GM19467 (cell line): ENCODE data around the gene NFATC2.

Experiments
- ATAC-seq: cut with Tn5 transposase; IDR thresholded peaks from one replicate; pipeline ENCODE4 v1.9.1; 2021; ENCODE audit warnings: mild to moderate bottlenecking, moderate library complexity; ENCODE audit not compliant: unreplicated experiment

Gene NFATC2

DNA sequence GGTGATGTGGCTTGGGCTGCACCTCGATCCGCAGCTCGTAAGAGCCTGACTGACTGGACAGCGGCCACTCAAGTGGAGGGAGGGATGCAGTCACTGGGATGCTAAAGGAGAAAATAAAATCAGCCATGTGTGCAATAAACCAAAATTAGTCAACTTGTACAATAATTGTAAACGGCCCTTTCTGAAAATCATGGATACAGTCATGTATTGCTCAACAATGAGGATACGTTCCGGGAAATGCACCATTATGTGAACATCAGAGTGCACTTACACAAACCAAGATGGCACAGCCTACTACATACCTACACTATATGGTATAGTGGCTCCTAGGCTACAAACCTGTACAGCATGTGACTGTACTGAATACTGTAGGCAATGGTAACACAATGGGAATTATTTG is 25.7 kb downstream of the NFATC2 start:
- ATAC-seq: no peak

DNA sequence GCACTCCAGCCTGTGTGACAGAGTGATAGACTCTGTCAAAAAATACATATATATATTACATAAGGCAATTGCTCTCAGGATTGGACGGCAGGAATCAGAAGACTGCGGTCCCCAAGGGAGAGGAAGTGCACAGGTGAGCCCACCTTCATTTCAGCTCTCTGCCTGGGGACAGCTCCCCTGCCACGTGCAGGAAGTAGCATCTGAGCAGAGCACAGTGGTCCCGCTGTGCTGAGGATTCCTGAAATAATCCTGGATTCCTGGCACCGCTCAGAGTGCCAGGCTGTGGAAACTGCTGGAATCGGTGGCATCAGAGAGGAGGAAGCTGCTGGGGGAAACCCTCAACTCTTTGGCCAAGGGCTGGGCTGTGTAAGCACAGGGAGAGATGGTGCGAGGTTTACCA is 27.7 kb downstream of the NFATC2 start:
- no peak for ATAC-seq

DNA sequence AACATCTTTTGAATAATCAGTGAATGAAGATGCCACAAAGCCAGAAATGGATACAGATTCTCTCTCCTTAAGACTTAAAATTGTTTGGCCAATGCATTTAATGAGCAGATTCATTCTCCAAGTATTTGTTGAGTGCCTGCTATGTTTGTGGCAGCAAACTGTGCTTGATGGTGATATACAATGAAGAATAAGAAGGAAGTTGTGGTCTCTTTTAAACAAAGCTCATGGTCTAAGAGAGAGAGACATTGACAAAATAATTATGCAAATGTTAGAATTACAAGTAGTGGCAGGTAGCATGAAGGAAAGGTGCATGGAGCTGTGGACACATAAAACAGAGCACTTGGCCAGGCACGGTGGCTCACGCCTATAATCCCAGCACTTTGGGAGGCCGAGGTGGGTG is 28.3 kb downstream of the NFATC2 start:
- no peak for ATAC-seq

DNA sequence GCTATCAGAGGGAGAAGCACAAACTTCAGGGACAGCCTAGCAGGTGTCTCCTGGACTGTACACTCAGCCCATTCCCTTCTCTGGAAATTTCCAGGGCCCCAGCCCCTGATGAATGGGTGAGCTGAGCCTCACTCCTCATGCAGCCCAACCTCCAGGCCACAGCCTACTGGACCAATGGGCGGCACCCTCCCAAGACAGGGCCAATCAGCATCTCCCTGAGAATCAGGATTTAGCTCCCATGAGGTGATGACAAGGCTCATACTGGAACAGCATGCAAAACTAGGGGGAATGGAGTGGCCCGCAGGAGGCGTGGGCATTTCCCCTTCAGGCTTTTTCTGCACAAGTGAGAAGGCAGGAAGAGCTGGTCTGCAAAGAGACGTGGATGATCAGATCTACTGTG is 29.0 kb downstream of the NFATC2 start:
- no peak for ATAC-seq

DNA sequence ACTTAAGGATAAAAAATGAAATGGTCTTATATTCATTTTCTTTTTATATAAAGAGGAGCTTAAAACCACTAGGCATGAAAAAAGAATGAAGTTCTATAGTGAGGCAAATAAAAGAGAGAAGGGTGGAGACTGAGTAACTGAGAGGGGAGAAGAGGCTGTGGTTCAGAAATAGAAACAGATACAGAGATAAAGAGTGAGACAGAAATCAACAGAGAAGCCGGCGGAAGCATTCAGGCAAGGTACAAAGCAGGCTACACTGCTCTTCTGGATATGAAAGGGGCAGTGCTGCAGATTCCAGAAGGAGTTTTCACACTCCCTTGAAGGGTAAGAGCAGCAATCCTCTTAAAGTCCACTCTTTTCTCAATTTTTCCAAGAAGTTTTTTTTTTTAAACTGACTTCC is 29.9 kb downstream of the NFATC2 start:
- no peak for ATAC-seq

- no peak for ATAC-seq
These were observed 30.5 kb downstream of the NFATC2 start for GRCh38 chr20:51511861-51512619.

- ATAC-seq: no peak
These were observed 31.4 kb downstream of the NFATC2 start for GRCh38 chr20:51510936-51511605.

DNA sequence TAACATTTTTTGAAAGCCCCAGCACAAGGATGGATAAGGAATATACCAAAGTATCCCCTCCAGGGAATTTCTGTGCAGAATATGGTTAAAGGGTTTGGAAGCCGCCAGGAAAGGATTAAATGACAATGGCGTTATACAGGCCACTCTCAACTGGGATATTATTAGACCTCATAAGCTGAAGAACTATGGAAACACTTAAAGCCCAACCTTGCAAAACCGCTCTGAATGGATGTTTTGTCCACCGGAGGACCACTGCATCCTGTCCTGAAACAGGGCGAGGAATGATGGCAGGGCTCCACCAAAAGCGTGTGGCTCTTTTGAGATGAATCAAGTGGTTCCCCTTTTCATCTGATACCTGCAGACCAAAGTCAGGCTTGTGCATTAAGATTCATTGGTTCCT is 32.4 kb downstream of the NFATC2 start:
- ATAC-seq: no peak

- no peak for ATAC-seq
These were observed 33.3 kb downstream of the NFATC2 start for GRCh38 chr20:51509208-51509607.

DNA sequence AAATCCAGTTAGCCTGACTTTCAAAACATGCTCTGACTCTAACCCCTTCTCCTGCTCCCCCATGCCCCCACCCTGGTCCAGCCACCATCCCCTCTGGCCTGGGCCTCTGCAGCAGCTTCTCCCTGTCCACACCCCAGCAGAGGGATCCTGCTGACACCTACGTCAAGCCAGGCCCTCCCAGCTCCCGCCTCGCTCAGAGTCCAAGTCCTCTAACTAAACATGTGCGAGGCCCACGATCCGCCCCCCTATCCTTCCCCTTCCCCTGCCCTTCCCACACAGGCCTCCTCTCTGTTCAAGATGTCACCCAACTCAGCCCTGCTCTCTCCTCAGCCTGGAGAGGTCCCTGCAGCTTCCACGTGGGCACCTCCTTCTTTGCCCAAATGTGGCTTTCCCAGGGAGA is 33.7 kb downstream of the NFATC2 start:
- no peak for ATAC-seq

DNA sequence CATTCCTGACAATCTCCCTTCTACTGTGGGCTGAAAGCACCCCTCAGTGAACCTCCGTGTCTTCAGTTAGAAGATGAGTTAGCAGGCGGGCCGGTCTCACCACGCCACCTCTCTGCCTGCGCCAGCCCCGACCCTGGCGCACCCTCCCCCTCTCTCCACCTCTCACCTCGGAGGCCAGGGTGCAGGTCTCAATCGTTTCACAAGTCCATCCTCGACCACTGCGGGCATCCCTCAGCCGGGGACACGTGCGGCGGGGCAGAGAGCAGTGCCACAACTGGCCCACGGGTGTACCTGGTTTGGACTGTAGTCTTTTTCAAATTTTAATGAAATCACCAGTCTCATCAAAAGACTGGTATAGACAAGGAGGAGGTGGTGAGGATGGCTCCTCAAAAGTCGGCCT is 34.4 kb downstream of the NFATC2 start:
- ATAC-seq: no peak

DNA sequence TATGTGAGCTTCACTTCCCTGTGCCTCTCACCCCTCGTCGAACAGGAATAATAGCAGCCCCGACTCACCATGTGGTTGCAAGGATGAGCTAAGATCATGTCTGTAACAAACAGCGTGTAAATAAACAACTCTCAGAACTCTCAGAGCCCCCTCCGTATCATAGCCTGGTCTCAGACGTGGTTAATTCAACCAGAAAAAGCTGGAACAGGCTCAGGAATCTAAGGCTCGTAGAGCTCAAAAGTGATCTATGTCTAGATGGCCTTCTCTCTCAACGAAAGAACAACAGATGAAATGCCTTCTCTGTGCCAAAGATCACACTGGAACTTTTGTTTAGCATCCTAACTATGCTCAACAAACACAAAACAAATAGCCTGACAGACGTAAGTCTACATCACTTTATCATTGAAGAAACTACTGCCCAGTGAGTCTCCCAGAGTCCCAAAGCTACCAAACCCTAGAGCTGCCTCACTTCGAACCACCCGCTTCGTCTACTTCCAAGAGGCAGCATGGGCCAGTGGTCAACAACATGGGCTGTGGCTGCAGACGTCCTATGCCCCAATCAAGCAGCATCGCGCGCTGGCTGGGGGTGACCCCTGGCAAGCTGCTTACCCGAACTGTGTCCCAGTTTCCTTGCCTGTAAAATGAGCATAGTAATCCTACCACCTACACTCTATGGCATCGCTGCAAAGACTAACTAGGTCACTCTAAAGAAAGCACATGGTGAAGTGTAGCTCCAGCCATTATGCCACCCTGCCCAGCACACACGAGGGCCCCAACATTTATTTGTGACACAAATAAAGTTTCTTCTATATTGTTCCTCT is 35.1 kb downstream of the NFATC2 start:
- ATAC-seq: no peak

- ATAC-seq: no peak
These were observed 35.8 kb downstream of the NFATC2 start for GRCh38 chr20:51506527-51507215.

DNA sequence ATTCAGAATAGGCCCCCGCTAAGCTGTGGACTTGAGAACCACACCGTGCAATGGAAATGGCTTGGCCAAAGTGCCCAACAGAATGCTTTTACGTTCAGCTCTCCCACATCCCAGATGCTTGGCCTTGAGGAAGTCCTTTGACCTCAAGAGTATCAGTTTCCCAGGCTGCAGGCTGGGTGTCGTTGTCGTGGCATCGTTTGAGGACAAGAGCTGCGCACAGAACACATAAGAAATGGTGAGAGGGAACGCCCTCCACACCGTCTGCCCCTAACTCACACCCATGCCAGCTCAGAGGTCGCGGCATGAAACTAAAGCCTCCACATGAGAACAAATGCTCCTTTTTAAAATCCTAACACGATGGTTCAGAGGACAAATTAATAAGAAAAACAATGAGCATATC is 37.0 kb downstream of the NFATC2 start:
- no peak for ATAC-seq

DNA sequence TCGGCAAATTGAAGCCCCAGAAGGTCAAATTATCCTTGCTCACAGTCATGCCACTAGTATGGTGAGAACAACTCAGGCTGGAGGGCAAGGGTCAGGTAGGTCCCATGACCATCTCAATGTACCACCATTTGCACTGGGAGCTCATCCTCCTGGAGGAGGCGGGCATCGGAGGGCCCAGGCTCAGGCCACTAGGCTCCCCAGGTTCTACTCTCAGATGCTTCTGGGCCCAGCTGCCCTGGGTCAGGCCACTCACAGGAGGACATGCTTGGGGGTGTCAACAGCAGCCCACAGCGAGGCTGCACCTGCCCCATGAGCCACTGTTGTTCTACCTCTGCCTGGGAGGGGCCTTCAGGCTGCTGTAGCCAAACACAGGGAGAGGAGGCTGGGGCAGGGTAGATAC is 39.1 kb downstream of the NFATC2 start:
- ATAC-seq: no peak

DNA sequence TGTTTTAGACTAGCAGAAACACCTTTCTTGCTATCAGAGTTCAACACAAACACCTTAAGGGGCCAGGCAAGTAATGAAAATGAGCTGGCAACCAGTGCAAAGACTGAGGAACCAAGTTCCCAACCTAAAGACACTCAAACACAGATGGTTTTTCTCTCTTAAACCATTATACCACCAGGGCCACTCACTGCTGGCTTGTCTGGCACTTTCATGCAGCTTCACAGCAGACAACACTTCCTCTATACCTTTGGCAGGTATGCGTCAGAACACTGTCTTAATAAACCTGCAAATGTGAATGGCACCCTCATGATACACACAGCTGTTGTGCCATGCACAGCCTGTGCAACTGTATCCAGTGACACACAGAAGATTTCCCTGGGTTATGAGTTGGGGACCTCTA is 41.6 kb downstream of the NFATC2 start:
- ATAC-seq: no peak

- ATAC-seq: no peak
These were observed 42.2 kb downstream of the NFATC2 start for GRCh38 chr20:51500311-51500710.

- no peak for ATAC-seq
These were observed 43.6 kb downstream of the NFATC2 start for GRCh38 chr20:51498765-51499540.

DNA sequence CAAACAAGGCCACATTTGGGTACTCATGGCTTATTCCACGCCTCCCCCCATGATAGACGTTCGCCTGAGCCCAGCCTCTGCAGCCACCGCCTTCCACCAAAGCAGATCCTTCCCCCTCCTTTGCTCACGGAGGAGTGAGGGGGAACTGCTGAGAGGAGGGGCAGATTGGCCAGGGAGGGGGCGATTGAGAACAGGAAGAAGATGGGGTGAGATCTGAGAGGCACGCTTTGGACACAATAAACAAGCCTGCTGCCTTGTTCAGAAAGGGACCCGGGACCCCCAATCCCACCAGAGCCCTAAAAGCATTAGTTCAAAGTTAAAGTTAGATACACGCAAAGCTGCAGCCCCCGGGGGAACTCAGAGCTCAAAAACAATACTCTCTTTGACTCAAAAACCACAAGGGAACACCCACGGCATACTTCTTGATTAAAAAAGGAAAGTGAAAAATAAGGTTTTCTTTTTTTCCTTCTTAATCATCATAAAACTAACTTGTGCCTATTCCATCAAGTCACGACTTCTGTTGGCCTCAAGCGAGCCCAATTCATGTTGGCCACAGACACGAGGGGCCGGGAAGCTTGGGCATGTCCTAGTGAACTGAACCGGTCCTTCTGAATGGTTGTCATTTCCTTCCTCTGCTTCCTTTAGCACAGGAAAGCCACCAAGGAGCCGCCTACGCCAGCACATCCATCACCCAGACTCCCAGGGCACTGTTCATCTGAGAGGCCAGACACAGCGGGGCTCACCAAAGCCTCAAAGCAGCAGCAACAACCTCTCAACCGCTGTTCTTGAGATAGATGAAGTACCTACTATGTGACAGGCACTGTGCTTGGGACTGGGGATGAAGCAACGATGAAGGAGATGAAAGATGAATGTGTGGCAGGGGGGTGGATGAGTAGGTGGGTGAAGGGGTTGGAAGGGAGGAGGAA is 44.7 kb downstream of the NFATC2 start:
- ATAC-seq: no peak
